ENCODE results near the gene ZNF236.
"Not testable (repeated sequence)": the region's sequence is repeated elsewhere in the genome, so short reads cannot be mapped to it uniquely, and the experiment has no call there.

ZNF236 gene

GRCh38 chr18:77015771-77016710 lies 193.7 kb downstream of the ZNF236 start:
- no peak overlapping the region for H3K9ac ChIP-seq (ENCODE audit: insufficient read length, low read depth)
- no peaks in the 10 kb centered on the region for H3K4me1 ChIP-seq (ENCODE audit: insufficient read depth, insufficient read length)
- no peaks in the 10 kb centered on the region for H3K9me3 ChIP-seq (ENCODE audit: insufficient read depth, low read length)
- DNase-seq (ENCODE audit: low read depth, low spot score), result no peak
- no peak overlapping the region for H3K4me3 ChIP-seq (ENCODE audit: insufficient read length, low read depth)
- no peaks in the 10 kb centered on the region for H3K27me3 ChIP-seq (ENCODE audit: insufficient read depth, insufficient read length)
- TF ChIP-seq ZNF274 (IDR thresholded peaks at IDR 0.05; ENCODE audit: low read depth, low read length), result no peak
- TF ChIP-seq YY1 (IDR thresholded peaks at IDR 0.05; ENCODE audit: insufficient read depth, insufficient read length), result no peak
- no peak for TF ChIP-seq SUZ12 (IDR thresholded peaks at IDR 0.05; ENCODE audit: extremely low read depth, insufficient read depth, insufficient read length)
- H3K36me3 ChIP-seq (ENCODE audit: insufficient read depth, insufficient read length, low read length), result no peaks in the 10 kb centered on the region

GRCh38 chr18:77016936-77017335 lies 194.6 kb downstream of the ZNF236 start:
- DNase-seq (ENCODE audit: low read depth, low spot score), result no peak
- Histone ChIP-seq H3K4me1 (ENCODE audit: insufficient read depth, insufficient read length) (no peaks in the 10 kb centered on the region), H3K36me3 (ENCODE audit: insufficient read depth, insufficient read length, low read length) (no peaks in the 10 kb centered on the region), H3K27me3 (ENCODE audit: insufficient read depth, insufficient read length) (no peaks in the 10 kb centered on the region), H3K9ac (ENCODE audit: insufficient read length, low read depth) (no peak overlapping the region), H3K4me3 (ENCODE audit: insufficient read length, low read depth) (no peak overlapping the region), H3K9me3 (ENCODE audit: insufficient read depth, low read length) (no peaks in the 10 kb centered on the region)
- TF ChIP-seq SUZ12 (IDR thresholded peaks at IDR 0.05; ENCODE audit: extremely low read depth, insufficient read depth, insufficient read length) (no peak), YY1 (IDR thresholded peaks at IDR 0.05; ENCODE audit: insufficient read depth, insufficient read length) (no peak), ZNF274 (IDR thresholded peaks at IDR 0.05; ENCODE audit: low read depth, low read length) (no peak)

- Histone ChIP-seq H3K27me3 (ENCODE audit: insufficient read depth, insufficient read length) (no peaks in the 10 kb centered on the region), H3K4me1 (ENCODE audit: insufficient read depth, insufficient read length) (no peaks in the 10 kb centered on the region), H3K4me3 (ENCODE audit: insufficient read length, low read depth) (no peak overlapping the region), H3K9me3 (ENCODE audit: insufficient read depth, low read length) (no peaks in the 10 kb centered on the region), H3K9ac (ENCODE audit: insufficient read length, low read depth) (no peak overlapping the region), H3K36me3 (ENCODE audit: insufficient read depth, insufficient read length, low read length) (no peaks in the 10 kb centered on the region)
- no peak for TF ChIP-seq YY1 (IDR thresholded peaks at IDR 0.05; ENCODE audit: insufficient read depth, insufficient read length)
- no peak for TF ChIP-seq SUZ12 (IDR thresholded peaks at IDR 0.05; ENCODE audit: extremely low read depth, insufficient read depth, insufficient read length)
- no peak for TF ChIP-seq ZNF274 (IDR thresholded peaks at IDR 0.05; ENCODE audit: low read depth, low read length)
- DNase-seq (ENCODE audit: low read depth, low spot score), result no peak
Observed at GRCh38 chr18:77017355-77017754, 195.0 kb downstream of the ZNF236 start.

- H3K4me3 ChIP-seq (ENCODE audit: insufficient read length, low read depth); H3K9ac ChIP-seq (ENCODE audit: insufficient read length, low read depth); H3K4me1 ChIP-seq (ENCODE audit: insufficient read depth, insufficient read length): not testable (repeated sequence)
Observed at GRCh38 chr18:77018650-77019049, 196.3 kb downstream of the ZNF236 start.

GRCh38 chr18:77019641-77020040 lies 197.3 kb downstream of the ZNF236 start:
- H3K36me3 ChIP-seq (ENCODE audit: insufficient read depth, insufficient read length, low read length), result no peaks in the 10 kb centered on the region
- no peak overlapping the region for H3K9ac ChIP-seq (ENCODE audit: insufficient read length, low read depth)
- no peak for DNase-seq (ENCODE audit: low read depth, low spot score)
- H3K4me3 ChIP-seq (ENCODE audit: insufficient read length, low read depth), result no peak overlapping the region
- no peaks in the 10 kb centered on the region for H3K4me1 ChIP-seq (ENCODE audit: insufficient read depth, insufficient read length)
- TF ChIP-seq ZNF274 (IDR thresholded peaks at IDR 0.05; ENCODE audit: low read depth, low read length), result no peak
- TF ChIP-seq YY1 (IDR thresholded peaks at IDR 0.05; ENCODE audit: insufficient read depth, insufficient read length), result no peak
- no peak for TF ChIP-seq SUZ12 (IDR thresholded peaks at IDR 0.05; ENCODE audit: extremely low read depth, insufficient read depth, insufficient read length)
- H3K9me3 ChIP-seq (ENCODE audit: insufficient read depth, low read length), result no peaks in the 10 kb centered on the region
- H3K27me3 ChIP-seq (ENCODE audit: insufficient read depth, insufficient read length), result no peaks in the 10 kb centered on the region

More at GRCh38 chr18:77018650-77019049, 196.3 kb downstream of the ZNF236 start:
- H3K36me3 ChIP-seq (ENCODE audit: insufficient read depth, insufficient read length, low read length); DNase-seq (ENCODE audit: low read depth, low spot score); H3K9me3 ChIP-seq (ENCODE audit: insufficient read depth, low read length); H3K27me3 ChIP-seq (ENCODE audit: insufficient read depth, insufficient read length): not testable (repeated sequence)

Measured in NT2/D1 (cell line).